GM23338 (cell line): ENCODE data around the gene ENTHD1. TPM values are rescaled to one million over a fixed set of nuclear protein-coding genes. Genes with fewer than 3 reads are reported as not detected.

Experiments
- ATAC-seq: fragments of 200-7000 bp; cut with Tn5 transposase; 3 replicates; pipeline ENCODE4 v1.9.1; 2020
- DNase-seq: peaks from one replicate; pipeline ENCODE4 v3.0.0-alpha.2; 2015; ENCODE audit warnings: low spot score
- H2AFZ ChIP-seq: fragments of 200-600 bp; sonication (generic); 2 replicates; pipeline ENCODE4 v1.8.0; 2016; ENCODE audit warnings: antibody characterized with exemption, mild to moderate bottlenecking, moderate library complexity
- H3F3A ChIP-seq: fragments of 200-600 bp; sonication (generic); replicated peaks from 2 replicates; pipeline ENCODE4 v1.8.0; 2017; ENCODE audit warnings: antibody characterized with exemption, mixed run types, low read depth
- H3K27ac ChIP-seq: fragments of 200-600 bp; sonication (generic); 2 replicates; pipeline ENCODE4 v1.6.1; 2016; ENCODE audit warnings: low read depth
- H3K27me3 ChIP-seq: fragments of 200-600 bp; sonication (generic); 2 replicates; pipeline ENCODE4 v1.8.0; 2016; ENCODE audit warnings: mild to moderate bottlenecking, mixed run types, moderate library complexity; ENCODE audit not compliant: insufficient read depth
- H3K36me3 ChIP-seq: fragments of 200-600 bp; sonication (generic); 2 replicates; pipeline ENCODE4 v1.8.0; 2016; ENCODE audit warnings: mild to moderate bottlenecking; ENCODE audit not compliant: insufficient read depth
- H3K4me1 ChIP-seq: fragments of 200-600 bp; sonication (generic); 2 replicates; pipeline ENCODE4 v1.8.0; 2016; ENCODE audit warnings: mild to moderate bottlenecking, moderate library complexity; ENCODE audit not compliant: insufficient read depth
- H3K4me2 ChIP-seq: fragments of 200-600 bp; sonication (generic); 2 replicates; pipeline ENCODE4 v1.7.1; 2017; ENCODE audit warnings: mixed run types
- H3K4me3 ChIP-seq: fragments of 200-600 bp; sonication (generic); 2 replicates; pipeline ENCODE4 v1.6.1; 2016; ENCODE audit warnings: mixed run types
- H3K79me2 ChIP-seq: fragments of 200-600 bp; sonication (generic); replicated peaks from 2 replicates; pipeline ENCODE4 v1.8.0; 2017; ENCODE audit warnings: mild to moderate bottlenecking; ENCODE audit not compliant: insufficient read depth
- H3K9me2 ChIP-seq: fragments of 200-600 bp; sonication (generic); 2 replicates; pipeline ENCODE4 v1.8.0; 2017; ENCODE audit not compliant: insufficient read depth
- H4K20me1 ChIP-seq: fragments of 200-600 bp; sonication (generic); replicated peaks from 2 replicates; pipeline ENCODE4 v1.8.0; 2017; ENCODE audit warnings: mild to moderate bottlenecking; ENCODE audit not compliant: insufficient read depth
- H3K27ac Mint-ChIP-seq: 2 replicates; pipeline ENCODE4 v1.8.0; 2020; ENCODE audit warnings: inconsistent platforms, mild to moderate bottlenecking, moderate library complexity, mixed read lengths
- H3K27me3 Mint-ChIP-seq: 3 replicates; pipeline ENCODE4 v1.8.0; 2022; ENCODE audit warnings: low read depth, mild to moderate bottlenecking, moderate library complexity, mixed read lengths, inconsistent platforms; ENCODE audit not compliant: insufficient read depth, poor library complexity
- H3K36me3 Mint-ChIP-seq: 3 replicates; pipeline ENCODE4 v1.8.0; 2021; ENCODE audit warnings: low read depth, mild to moderate bottlenecking, inconsistent platforms, moderate library complexity, mixed read lengths
- H3K4me1 Mint-ChIP-seq: 3 replicates; pipeline ENCODE4 v1.8.0; 2020; ENCODE audit warnings: mild to moderate bottlenecking, inconsistent platforms, mixed read lengths
- H3K4me3 Mint-ChIP-seq: 3 replicates; pipeline ENCODE4 v1.8.0; 2021; ENCODE audit warnings: moderate library complexity, mild to moderate bottlenecking, inconsistent platforms, mixed read lengths
- H3K9me3 Mint-ChIP-seq: 3 replicates; pipeline ENCODE4 v1.8.0; 2020; ENCODE audit warnings: moderate library complexity, mild to moderate bottlenecking, inconsistent platforms, mixed read lengths
- CREB1 ChIP-seq: fragments of 250-450 bp; sonication (Bioruptor Pico); IDR thresholded peaks from 2 replicates; pipeline ENCODE4 v1.5.0; 2020; ENCODE audit warnings: low read depth, mild to moderate bottlenecking, moderate library complexity
- CTCF ChIP-seq, 2 experiments: fragments of 200-600 bp in 1 of 2; sonication (generic) in 1 of 2; conservative IDR thresholded peaks; 2 replicates each; pipeline versions ENCODE4 v1.5.1 to v1.6.1; 2016 to 2017; ENCODE audit warnings: antibody characterized with exemption in 2 of 2, low read depth in 2 of 2, mild to moderate bottlenecking in 2 of 2, moderate library complexity in 1 of 2
- ETS1 ChIP-seq: IDR thresholded peaks from 2 replicates; pipeline ENCODE4 v1.6.1; 2016; ENCODE audit warnings: antibody characterized with exemption
- EZH2 ChIP-seq: fragments of 200-600 bp; sonication (generic); IDR thresholded peaks from one replicate; pipeline ENCODE4 v1.8.0; 2017; ENCODE audit warnings: antibody characterized with exemption, mild to moderate bottlenecking, low read depth; ENCODE audit not compliant: unreplicated experiment
- EZH2phosphoT487 ChIP-seq: fragments of 200-600 bp; sonication (generic); IDR thresholded peaks from one replicate; pipeline ENCODE4 v1.8.1; 2018; ENCODE audit warnings: antibody characterized with exemption; ENCODE audit not compliant: unreplicated experiment
- NANOG ChIP-seq: IDR thresholded peaks from 2 replicates; pipeline ENCODE4 v1.6.1; 2016; ENCODE audit warnings: antibody characterized with exemption, borderline replicate concordance
- POLR2AphosphoS5 ChIP-seq: IDR thresholded peaks from 2 replicates; pipeline ENCODE4 v1.6.1; 2016; ENCODE audit warnings: antibody characterized with exemption, low read depth
- REST ChIP-seq: IDR thresholded peaks from one replicate; pipeline ENCODE4 v1.6.1; 2018; ENCODE audit warnings: antibody characterized with exemption; ENCODE audit not compliant: unreplicated experiment
- ZNF114 ChIP-seq: fragments of 250-450 bp; sonication (Bioruptor Pico); IDR thresholded peaks from 2 replicates; pipeline ENCODE4 v1.5.0; 2020; ENCODE audit warnings: mild to moderate bottlenecking, moderate library complexity
- ZNF331 ChIP-seq: fragments of 250-450 bp; sonication (Bioruptor Pico); IDR thresholded peaks from 2 replicates; pipeline ENCODE4 v1.5.0; 2020; ENCODE audit warnings: low read depth, mild to moderate bottlenecking, moderate library complexity
- polyA plus RNA-seq: library from polyadenylated mRNA; unstranded; fragments of >200 nt; fragmentation: Nextera tagmentation; extraction: Ambion mirVana; gene quantifications from 2 replicates; pipeline ENCODE4 v1.2.1, GENCODE V29; 2016
- total RNA-seq: library from RNA; depleted of rRNA; stranded (reverse); fragments of >200 nt; shearing (Covaris generic); gene quantifications from 2 replicates; pipeline ENCODE4 v1.2.3, GENCODE V29; 2014

ENTHD1 gene
- total and polyA plus RNA-seq, 2 experiments from 2014 or later: not detected

GRCh38 chr22:39738746-39739145 lies 154.8 kb downstream of the ENTHD1 start:
- Mint-ChIP-seq H3K27ac (no peak overlapping the region), H3K9me3 (no peaks in the 10 kb centered on the region; the same call in 2 of the 3 replicates), H3K27me3 (peaks cover 5% of the 10 kb centered on the region), H3K4me1 (peaks cover 6% of the 10 kb centered on the region), H3K36me3 (no peaks in the 10 kb centered on the region), H3K4me3 (no peak overlapping the region)
- Histone ChIP-seq H3K27ac (no peak overlapping the region), H3K36me3 (no peaks in the 10 kb centered on the region), H3K79me2 (no peaks in the 10 kb centered on the region), H2AFZ (no peak overlapping the region), H3K4me3 (no peak overlapping the region), H3F3A (no peaks in the 10 kb centered on the region), H3K9me2 (no peaks in the 10 kb centered on the region), H4K20me1 (no peaks in the 10 kb centered on the region), H3K4me2 (no peak overlapping the region), H3K27me3 (no peaks in the 10 kb centered on the region), H3K4me1 (peaks cover 6% of the 10 kb centered on the region; the same call in 1 of the 2 replicates)
- no peak for ATAC-seq
- no peak for DNase-seq
- TF ChIP-seq REST (no peak), ZNF114 (CRISPR knock-in tag) (no peak), CTCF (conservative IDR thresholded peaks at IDR 0.05; ENCODE audit: low read depth in 2 of 2) (no peak), ETS1 (no peak)

GRCh38 chr22:39735776-39736175 lies 157.8 kb downstream of the ENTHD1 start:
- H3K27ac Mint-ChIP-seq: no peak overlapping the region
- no peaks in the 10 kb centered on the region for H3K79me2 ChIP-seq
- H3F3A ChIP-seq: no peaks in the 10 kb centered on the region
- no peak overlapping the region for H2AFZ ChIP-seq
- no peak overlapping the region for H3K4me2 ChIP-seq
- peaks cover 2% of the 10 kb centered on the region for H3K27me3 Mint-ChIP-seq
- peaks cover 15% of the 10 kb centered on the region for H3K4me1 Mint-ChIP-seq
- ATAC-seq (no peak), DNase-seq (no peak)
- no peak overlapping the region for H3K4me3 Mint-ChIP-seq
- H3K4me3 ChIP-seq: no peak overlapping the region
- no peaks in the 10 kb centered on the region for H3K36me3 Mint-ChIP-seq
- no peaks in the 10 kb centered on the region for H3K36me3 ChIP-seq
- no peaks in the 10 kb centered on the region for H3K9me3 Mint-ChIP-seq
- H4K20me1 ChIP-seq: no peaks in the 10 kb centered on the region
- no peak overlapping the region for H3K27ac ChIP-seq
- no peaks in the 10 kb centered on the region for H3K27me3 ChIP-seq
- H3K9me2 ChIP-seq: no peaks in the 10 kb centered on the region
- peaks cover 6% of the 10 kb centered on the region for H3K4me1 ChIP-seq
- TF ChIP-seq REST (no peak), ZNF114 (CRISPR knock-in tag) (no peak), ZNF331 (CRISPR knock-in tag) (no peak), CTCF (conservative IDR thresholded peaks at IDR 0.05; ENCODE audit: low read depth in 2 of 2) (no peak), CREB1 (CRISPR knock-in tag) (no peak), POLR2AphosphoS5 (no peak), EZH2phosphoT487 (no peak), ETS1 (no peak), EZH2 (no peak), NANOG (no peak)
